GM19240 (cell line): ENCODE results near the gene SEPTIN3.
"Not testable (repeated sequence)": the region's sequence is repeated elsewhere in the genome, so short reads cannot be mapped to it uniquely, and the experiment has no call there.

Experiments
- DNase-seq: peaks from one replicate; pipeline ENCODE4 v3.0.0; 2011; ENCODE audit warnings: low spot score; ENCODE audit not compliant: insufficient read length

Gene SEPTIN3

DNA sequence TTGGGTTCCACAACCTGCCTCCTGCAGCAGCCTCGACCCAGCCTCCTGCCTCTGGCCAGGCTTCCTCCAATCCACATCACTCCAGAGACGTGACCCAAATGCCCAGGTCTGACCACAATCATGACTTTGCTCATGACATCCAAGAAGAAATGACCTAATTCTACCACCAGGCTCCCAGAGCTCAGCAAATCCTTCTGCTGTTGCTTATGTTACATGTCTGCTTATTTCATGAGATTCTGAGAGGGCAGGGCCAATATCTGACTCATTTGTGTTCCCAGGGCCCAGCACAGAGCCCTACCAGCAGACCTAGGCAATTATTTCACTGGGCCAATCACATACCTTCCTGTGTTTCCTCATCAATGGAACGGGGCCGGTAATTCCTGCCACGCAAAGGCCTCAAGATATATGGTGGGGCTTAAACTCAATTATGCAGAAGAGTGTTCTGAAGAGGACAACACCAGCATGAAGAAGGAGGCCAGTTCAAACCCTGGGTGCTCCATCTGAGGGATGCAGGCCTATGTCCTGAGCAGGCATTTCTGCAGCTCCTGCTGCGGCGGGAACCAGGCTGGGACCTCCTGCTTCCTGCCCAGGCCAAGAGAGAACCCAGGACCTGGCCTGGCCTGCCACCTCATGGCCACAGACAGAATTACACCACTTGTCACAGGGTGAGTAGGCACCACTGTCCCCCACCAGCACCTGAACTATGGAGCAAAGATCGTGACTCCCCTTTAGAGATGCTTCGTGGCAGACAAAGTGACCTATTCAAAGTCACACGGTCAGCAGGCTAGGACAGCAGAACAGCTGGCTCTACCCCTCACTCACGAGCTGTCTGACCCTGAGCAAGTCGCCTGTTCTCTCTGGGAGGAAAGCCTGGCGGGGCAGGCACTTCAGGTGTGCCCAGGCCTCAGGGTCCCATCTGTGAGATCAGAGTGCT lies 28.1 kb upstream of the SEPTIN3 start:
- no peak for DNase-seq

DNA sequence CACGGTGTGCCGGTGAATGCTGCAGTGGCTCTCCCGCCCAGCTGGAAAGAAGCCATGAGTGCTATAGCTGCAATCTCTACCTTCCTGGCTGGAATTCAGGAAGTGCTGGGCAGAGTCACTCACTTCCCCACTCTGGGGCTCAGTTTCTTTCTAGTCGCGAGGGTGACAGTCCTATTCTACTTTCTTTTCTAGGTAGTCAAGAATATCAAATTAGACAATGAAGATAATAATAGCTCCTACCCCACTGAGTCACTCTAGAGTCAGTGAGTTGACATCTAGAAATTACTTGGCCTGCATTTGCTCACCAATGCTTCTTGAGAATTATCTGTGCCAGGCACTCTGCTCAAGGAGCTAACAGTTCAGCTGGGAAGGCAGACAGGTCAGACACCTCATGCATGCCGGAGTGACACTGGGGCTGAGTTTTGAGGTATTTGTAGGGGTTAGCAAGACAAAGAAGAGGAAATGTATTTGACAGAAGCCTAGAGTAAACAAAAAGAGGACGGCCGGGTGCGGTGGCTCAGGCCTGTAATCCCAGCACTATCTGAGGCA lies 25.5 kb upstream of the SEPTIN3 start:
- DNase-seq: no peak

DNA sequence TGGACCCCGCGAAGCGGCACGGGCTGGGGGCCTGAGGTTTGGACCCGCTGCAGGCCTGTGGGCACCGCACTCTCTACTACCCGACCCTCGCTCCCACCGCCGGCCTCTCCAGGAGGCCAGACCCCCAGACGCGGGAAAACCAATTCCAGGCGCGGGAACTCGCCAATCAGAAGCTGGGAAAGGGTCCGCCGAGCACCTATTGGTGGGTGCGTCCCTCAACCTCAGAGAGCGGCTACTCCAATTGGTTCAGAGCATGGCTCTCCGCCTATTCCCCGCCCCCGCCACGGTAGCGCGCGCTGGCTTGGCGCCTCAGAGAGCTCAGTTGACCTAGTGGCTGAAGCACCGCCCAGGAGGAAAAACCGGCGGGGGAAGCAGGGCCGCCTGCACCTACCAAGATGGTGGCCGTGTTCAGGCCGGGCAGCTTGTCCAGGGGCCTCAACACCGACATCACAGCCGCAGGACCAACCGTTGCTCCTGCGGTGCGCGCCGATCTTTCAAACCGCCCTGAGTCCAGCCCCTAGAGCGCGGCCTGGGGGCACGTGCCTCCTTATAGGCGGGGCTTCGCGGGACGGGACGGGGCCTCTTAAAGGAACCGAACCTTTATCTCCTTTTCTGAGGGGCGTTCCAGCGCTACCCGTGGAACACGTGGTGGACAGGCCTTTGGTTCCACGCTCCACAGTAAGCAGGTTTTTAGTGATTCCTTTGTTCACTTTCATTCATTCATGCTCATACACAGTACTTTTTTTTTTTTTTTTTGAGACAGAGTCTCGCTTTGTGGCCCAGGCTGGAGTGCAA lies 22.4 kb upstream of the SEPTIN3 start, which contains the start of gene CENPM:
CENPM (minus strand) TSS at position 524 of the 795 bp plus-strand sequence; CDS start at position 448, 76 bp downstream.
- peak; percentile 54 for DNase-seq

DNA sequence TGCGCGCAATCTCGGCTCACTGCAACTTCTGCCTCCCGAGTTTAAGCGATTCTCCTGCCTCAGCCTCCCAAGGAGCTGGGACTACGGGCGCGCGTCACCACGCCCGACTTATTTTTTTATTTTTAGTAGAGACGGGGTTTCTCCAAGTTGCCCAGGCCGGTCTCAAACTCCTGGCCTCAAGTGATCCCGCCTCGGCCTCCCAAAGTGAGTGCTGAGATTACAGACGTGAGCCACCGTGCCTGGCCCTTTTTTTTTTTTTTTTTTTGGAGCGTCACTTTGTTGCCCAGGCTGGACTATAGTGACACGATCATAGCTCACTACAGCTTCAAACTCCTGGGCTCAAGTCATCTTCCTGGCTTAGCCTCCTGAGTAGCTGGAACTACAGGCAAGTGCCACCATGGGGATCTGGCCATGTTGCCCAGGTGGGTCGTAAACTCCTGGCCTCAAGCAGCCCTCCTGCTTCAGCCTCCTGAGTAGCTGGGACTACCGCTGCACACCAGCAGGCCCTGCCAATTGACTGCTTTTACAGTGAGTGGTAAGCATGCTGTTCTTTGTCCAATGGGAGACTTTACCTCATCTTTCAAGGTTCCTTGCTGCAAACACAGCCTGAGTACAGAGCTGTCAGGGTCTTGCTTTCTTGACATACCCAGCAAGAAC lies 21.7 kb upstream of the SEPTIN3 start:
- DNase-seq: no peak

DNA sequence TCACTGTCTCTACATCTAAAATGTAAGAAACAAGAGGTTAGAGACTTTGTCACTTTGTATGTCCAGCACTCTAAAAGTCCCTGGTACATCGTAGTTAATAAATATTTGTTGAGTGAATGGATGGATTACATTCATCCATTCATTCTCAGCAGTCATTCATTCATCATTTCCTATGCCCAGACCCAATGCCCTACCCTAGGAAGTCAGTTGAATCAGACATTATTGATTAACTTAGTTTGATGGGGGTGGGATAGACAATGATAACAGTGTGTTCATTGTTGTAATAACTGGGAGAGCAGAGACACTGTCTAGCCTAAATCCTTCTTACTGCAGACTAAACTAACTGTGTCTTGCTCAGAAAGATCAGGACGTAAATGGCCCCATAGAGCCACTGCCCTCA lies 21.1 kb upstream of the SEPTIN3 start:
- DNase-seq: no peak

DNA sequence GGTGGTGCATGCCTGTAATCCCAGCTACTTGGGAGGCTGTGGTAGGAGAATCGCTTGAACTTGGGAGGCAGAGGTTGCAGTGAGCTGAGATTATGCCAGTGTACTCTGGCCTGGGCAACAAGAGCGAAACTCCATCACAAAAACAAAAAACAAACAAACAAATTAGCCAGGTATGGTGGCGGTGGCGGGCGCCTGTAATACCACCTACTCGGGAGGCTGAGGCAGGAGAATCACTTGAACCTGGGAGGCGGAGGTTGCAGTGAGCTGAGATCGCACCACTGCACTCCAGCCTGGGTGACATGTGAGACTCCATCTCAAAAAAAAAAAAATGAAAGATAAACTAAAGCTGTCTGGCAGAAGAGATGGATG lies 20.3 kb upstream of the SEPTIN3 start:
- DNase-seq: not testable (repeated sequence)

DNA sequence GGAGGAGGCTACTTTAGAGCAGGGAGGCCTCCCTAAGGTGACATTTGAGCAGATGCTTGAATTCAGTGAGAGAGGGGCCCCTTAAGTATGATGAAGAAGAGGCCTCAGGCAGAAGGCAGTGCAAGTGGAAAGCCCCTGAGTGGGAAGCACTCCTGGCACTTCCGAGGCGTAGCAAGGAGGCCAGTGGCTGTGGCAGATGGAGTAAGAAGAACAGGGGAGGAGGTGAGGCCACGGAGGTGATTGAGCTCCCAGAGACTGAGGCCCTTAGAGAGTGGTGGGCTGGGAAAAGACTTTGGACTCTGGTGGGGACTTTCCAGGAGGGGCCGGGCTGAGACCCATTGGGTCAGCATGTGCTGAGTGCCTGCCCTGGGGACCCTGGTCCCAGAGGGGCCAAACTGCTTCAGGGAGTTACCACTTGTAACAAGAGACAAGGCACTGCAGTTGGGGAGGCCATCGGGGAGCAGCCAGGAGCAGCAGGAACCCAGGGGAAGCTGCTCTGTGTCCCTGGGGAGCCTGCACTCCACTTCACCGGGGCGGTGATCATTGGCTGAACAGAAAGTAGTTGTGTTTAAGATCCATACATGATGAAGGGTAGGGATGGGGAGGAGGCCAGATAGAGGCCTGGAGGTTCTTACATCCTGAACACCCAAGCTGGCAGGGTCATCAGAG lies 19.8 kb upstream of the SEPTIN3 start:
- no peak for DNase-seq

DNA sequence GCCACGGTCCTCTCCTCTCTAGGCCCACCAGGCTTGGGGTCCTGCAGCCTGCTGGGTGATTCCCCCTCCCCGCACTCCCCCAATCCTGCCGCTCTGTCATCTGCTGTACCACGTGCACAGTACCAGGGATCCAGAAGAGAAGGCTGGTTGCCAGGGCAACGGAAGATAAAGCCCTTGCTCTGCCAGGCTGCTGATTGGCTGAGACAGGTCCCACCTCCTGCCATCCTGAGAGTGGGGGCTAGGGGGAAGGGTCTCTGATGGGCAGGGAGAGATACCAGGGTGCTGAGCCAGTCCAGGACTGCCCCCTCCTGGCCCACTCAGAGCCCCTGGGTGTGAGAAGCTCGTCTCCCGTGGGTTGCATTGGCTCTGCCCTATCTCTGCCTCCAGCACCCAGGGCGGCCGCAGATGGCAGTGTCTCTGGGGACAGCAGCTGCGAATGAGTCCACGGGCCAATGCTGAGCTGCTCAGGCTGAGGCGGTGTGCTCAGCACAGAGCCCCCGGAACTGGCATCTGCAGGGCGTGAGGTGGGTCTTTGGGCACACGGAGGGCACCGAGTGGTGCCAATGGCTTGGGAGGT lies 17.3 kb upstream of the SEPTIN3 start, which contains the start of gene SMIM45:
SMIM45 (plus strand) TSS at position 253 of the 577 bp plus-strand sequence.
- DNase-seq: no peak

DNA sequence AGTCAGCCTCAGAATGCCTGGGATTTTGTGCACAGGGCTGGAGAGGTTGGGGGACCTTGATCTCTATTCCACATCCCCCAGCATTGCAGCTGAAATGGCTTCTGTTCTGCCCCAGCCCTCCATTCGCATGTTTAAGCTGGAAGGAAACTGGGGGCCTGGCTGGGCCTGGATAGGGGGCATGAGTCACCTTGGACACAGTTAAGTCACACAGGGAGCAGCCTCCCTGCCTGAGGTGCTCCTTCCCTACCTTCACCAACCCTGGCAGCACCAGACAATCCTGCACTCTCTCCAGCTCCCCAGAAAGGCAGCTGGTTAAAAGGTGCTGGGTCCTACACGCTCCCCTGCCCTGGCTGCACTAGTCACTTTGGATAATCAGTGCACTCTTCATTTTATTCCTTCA lies 16.5 kb upstream of the SEPTIN3 start:
- DNase-seq: no peak

DNA sequence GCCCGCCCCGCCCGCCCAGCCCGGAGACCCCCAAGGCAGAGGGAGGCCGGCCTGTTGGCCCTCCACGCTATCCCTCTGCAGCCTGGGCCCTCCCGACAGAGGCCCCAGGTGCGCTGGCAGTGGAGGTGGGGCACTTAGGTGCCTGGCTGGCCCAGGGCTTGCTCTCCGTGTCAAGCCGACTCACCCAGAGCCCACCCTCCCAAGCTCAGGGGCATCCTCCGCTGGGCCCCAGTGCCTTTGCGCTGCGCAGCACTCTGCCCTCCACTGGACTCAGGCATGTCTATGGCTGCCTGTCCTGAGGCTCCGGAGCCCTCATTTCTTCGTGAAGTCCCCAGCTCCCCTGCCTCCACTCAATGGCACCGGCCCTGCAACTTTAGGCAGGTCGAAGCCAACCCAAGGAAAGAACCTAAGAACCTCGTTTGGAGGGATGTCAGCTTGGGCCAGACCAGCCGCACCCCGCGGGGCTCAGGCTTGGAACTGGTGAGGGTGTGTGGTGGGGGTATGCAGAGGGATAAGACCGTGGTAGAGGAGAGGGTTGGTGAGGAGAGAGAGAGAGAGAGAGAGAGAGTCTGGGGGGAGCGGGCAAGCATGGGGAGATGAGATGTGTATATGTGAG lies 11.2 kb upstream of the SEPTIN3 start:
- no peak for DNase-seq

DNA sequence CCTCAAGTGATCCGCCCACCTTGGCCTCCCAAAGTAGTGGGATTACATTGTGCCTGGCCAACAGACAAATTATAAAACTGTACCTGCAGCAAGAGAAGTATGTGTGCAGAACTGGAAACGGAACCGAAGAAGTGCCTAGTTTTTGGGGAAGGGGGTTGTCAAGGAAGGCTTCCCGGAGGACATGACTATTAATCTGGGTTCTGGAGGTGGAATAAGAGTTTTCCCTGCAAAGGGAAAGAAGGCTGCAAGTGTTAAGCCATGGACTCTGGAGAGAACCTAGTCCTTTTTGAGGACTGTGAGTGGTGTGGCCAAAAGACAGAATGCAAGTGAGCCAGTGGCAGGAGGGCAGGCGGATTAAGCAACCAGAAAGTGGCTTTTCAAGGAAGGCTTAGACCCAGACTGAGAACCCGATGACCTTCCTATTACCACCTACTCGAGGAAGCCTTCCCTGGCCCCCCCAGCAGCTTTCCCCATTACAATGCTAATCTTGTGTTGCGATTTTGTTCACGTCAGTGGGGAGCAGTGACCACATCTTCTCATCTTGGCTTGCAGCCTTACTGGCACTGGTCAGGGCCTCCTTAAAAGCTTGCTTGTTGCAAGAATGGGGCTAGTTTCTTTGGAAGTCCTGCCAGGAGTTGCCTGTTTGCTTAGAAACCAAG lies 5.7 kb upstream of the SEPTIN3 start:
- DNase-seq: no peak

DNA sequence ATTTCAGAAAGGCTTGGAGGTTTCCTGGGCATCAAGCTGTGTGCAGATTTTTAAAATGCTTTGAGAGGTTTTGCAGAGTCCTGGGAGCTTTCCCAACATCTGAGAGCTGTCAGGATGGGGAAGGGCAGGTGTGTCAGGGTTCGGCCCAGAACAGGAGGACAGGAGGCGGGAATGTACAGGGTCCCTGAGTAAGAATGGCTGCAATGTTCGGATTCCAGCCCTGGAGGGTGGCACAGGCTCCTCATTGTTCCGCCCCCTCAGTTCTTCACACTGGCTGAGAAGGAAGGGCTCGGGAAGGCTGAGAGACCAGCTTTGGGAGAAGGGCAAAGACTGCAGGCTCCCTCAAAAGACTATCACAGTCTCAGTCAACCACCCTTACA lies 5.1 kb upstream of the SEPTIN3 start:
- no peak for DNase-seq

DNA sequence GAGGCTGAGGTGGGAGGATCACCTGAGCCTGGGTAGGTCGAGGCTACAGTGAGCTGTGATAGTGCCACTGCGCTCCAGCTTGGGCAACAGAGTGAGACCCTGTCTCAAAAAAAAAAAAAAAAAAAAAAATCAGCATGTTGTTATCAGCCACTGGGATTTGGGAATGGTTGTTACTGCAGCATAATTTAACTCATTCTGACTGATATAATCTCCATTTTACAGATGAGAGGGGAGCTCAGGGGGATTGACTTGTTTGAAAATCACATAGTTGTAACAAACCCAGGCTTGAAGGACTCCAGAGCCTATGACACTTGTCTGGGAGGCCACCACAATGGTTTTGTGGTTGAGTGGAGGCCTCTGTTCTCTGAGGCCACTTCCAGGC lies 3.0 kb upstream of the SEPTIN3 start:
- no peak for DNase-seq

DNA sequence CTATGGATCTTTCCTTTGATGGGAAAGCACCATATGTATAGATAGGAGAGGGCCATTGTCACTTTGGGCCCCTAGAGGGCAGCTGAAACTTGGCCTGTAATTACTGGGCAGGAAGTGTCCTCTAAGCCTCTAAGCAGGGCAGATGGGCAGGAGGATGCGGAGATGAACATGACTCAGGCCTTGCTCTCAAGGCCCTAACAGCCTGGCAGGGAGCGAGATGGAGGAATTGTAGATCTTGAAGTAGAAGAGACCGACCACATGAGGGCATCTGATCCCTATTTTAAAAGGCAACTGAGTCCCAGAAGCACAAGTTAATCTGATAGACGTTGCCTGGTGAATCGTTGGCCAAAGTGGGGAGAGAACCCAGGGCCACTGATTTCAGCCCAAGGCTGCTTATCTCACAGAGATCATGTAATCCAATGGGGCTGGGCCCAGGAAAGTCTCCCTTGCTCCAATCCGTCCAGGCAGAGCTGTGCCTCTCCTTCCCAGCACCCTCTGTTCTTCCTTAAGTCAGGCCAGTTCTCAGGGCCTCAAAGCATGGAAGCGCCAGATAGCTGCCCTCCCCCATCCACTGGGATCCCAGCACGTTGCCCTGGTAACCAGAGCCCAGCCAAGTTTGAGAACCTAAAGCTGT lies 2.5 kb upstream of the SEPTIN3 start:
- DNase-seq: no peak

DNA sequence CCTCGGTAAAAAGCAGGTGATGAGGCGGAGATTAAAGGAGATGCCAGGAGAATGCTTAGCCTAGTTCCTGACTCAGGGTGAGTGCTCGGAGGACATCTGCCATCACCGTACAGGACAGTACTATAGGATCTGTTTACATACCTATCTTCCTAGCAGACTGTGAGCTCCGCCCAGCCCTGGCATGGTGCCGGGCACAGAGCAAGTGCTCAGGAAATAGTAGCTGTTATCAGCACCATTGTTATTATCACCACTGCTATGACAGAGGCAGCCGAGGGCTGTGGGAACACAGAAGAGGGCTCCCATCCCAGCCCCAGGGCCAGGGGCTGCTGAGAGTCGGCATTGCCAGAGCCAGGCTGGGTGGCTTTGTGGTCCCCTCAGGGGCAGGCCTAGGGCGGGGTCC lies 642 bp upstream of the SEPTIN3 start:
- DNase-seq: no peak

DNA sequence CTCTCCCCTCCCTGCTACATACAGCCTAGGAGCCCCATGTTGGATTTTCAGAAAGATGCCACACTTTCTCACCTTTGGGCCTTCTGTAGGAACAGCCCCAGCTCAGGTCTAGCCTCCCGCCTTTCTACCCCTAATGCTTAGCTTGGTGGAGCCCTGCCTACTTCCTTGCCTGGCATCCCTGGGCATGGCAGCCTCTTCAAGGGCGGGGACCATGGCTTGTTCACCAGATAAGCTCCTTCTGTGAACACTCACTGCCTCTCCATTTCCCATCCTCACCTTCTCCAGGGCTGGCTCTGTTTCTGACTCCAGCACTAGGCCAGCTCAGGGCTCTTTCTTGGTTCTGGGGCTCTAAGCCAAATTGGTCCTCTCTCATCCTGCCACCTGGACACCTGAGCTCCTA lies 1.4 kb downstream of the SEPTIN3 start:
- DNase-seq: no peak

DNA sequence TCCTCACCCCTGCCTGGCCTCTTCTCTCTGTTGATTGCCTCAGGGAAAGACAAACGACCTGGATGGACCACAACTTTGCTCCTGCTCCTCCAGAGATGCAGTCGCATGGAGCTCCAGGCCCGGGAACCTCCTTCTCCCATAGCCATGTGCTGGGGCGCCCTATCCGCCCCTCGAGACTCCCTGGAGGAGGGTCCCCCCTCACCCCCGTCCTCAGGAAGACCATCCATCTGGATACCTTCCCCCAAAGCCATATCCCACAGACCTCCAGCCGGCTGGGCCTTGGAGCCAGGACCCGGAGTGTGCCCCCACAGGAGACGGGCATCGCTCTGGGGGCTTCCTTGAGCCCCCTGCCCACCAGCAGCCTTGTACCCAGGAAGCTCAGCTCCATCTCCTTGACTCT lies 2.2 kb downstream of the SEPTIN3 start:
- DNase-seq: no peak

DNA sequence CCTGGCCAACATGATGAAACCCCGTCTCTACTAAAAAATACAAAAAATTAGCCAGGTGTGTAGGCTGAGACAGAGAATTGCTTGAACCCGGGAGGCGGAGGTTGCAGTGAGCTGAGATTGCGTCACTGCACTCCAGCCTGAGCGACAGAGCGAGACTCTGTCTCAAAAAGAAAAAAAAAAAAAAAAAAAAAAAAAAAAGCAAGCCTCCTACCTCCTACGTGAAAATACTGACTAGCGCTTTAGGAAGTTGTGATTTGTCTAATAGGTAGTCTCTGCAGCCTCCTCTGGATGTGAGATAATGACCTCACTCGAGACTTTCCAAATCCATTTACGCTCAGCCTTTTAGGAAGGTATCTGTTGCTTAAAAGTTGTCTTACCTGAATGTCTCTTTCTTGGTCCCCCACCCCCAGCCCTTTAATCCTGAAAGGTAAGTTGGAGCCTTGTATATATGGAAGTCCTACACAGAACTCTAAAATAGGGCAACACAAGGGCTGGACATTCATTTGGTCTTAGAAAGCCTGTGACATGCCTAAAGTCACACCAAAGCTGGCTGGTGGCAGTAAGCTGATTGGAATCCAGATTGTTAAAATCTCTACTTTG lies 5.5 kb downstream of the SEPTIN3 start:
- DNase-seq: no peak
